PFSK-1 (cell line): Measurements from ENCODE around the gene ALX4. TPM values are rescaled to one million over a fixed set of nuclear protein-coding genes. Genes with fewer than 3 reads are reported as not detected.

Experiments
- FOXP2 ChIP-seq: optimal IDR thresholded peaks from 2 replicates; pipeline ENCODE3; 2011; ENCODE audit warnings: borderline replicate concordance, control low read depth, inconsistent platforms; ENCODE audit not compliant: insufficient read depth; ENCODE audit errors: extremely low read length, extremely low read depth
- POLR2AphosphoS5 ChIP-seq: IDR thresholded peaks from 2 replicates; pipeline ENCODE4 v1.6.1; 2012; ENCODE audit warnings: low read depth, mild to moderate bottlenecking, control low read depth, low read length, moderate library complexity
- REST ChIP-seq, 2 experiments: IDR thresholded peaks; 2 replicates each; pipeline versions ENCODE4 v1.6.1 to v1.8.0; 2011 to 2012; ENCODE audit warnings: low read depth in 2 of 2, low read length in 2 of 2, control low read depth in 1 of 2, inconsistent platforms in 1 of 2, mild to moderate bottlenecking in 1 of 2, moderate library complexity in 1 of 2; ENCODE audit not compliant: insufficient read depth in 1 of 2
- SIN3A ChIP-seq: IDR thresholded peaks from 2 replicates; pipeline ENCODE4 v1.6.1; 2012; ENCODE audit warnings: mild to moderate bottlenecking, low read length, moderate library complexity, borderline replicate concordance; ENCODE audit not compliant: insufficient read depth
- TAF1 ChIP-seq: IDR thresholded peaks from 2 replicates; pipeline ENCODE4 v1.6.1; 2012; ENCODE audit warnings: low read length, control low read depth, borderline replicate concordance; ENCODE audit not compliant: insufficient read depth
- polyA plus RNA-seq: library from polyadenylated mRNA; unstranded; fragments of >200 nt; gene quantifications from one replicate; pipeline ENCODE4 v1.2.1, GENCODE V29; 2012; ENCODE audit warnings: low read depth, missing spikeins; ENCODE audit not compliant: insufficient read length

The ALX4 gene
- 0.23 TPM for polyA plus RNA-seq

- TF ChIP-seq FOXP2, result no peak
- TF ChIP-seq TAF1, result no peak
- TF ChIP-seq POLR2AphosphoS5, result no peak
- TF ChIP-seq REST (IDR thresholded peaks at IDR 0.05; ENCODE audit: insufficient read depth in 1 of 2, low read depth in 2 of 2, low read length in 2 of 2), result no peak
- no peak for TF ChIP-seq SIN3A
Observed at GRCh38 chr11:44309478-44310205, at the start of gene ALX4. ALX4 (minus strand) TSS chr11:44310139; CDS start chr11:44310062, 77 bp downstream.

- no peak for TF ChIP-seq FOXP2
- no peak for TF ChIP-seq POLR2AphosphoS5
Observed at GRCh38 chr11:44359162-44359561, 49.2 kb upstream of the ALX4 start.

- no peak for TF ChIP-seq POLR2AphosphoS5
- TF ChIP-seq REST (IDR thresholded peaks at IDR 0.05; ENCODE audit: insufficient read depth in 1 of 2, low read depth in 2 of 2, low read length in 2 of 2), result no peak
- no peak for TF ChIP-seq FOXP2
- no peak for TF ChIP-seq TAF1
- TF ChIP-seq SIN3A, result no peak
Observed at GRCh38 chr11:44358713-44359112, 48.8 kb upstream of the ALX4 start.

GRCh38 chr11:44357711-44358110, 47.8 kb upstream of the ALX4 start:
- no peak for TF ChIP-seq FOXP2
- TF ChIP-seq POLR2AphosphoS5, result no peak
- TF ChIP-seq TAF1, result no peak
- no peak for TF ChIP-seq SIN3A
- no peak for TF ChIP-seq REST (IDR thresholded peaks at IDR 0.05; ENCODE audit: insufficient read depth in 1 of 2, low read depth in 2 of 2, low read length in 2 of 2)

- TF ChIP-seq SIN3A (no peak), POLR2AphosphoS5 (no peak), FOXP2 (no peak), REST (IDR thresholded peaks at IDR 0.05; ENCODE audit: insufficient read depth in 1 of 2, low read depth in 2 of 2, low read length in 2 of 2) (no peak), TAF1 (no peak)
Observed at GRCh38 chr11:44356351-44356750, 46.4 kb upstream of the ALX4 start.
